GM12864 (cell line): Measurements from ENCODE around the gene CRACDL.
"Not testable (repeated sequence)": the region's sequence is repeated elsewhere in the genome, so short reads cannot be mapped to it uniquely, and the experiment has no call there.

Source experiments
- DNase-seq: peaks from one replicate; pipeline ENCODE4 v3.0.0-alpha.2; 2011; ENCODE audit warnings: low read depth
- H3K4me3 ChIP-seq: 2 replicates; pipeline ENCODE4 v1.5.1; 2011; ENCODE audit warnings: mild to moderate bottlenecking, low read depth, low read length, control low read depth
- TF ChIP-seq, protein P1 (sequence below): IDR thresholded peaks from 2 replicates; pipeline ENCODE4 v1.5.1; 2011; ENCODE audit warnings: low read depth, mild to moderate bottlenecking, moderate library complexity, low read length, control low read depth, inconsistent platforms; ENCODE audit errors: missing control alignments

The CRACDL gene

DNA sequence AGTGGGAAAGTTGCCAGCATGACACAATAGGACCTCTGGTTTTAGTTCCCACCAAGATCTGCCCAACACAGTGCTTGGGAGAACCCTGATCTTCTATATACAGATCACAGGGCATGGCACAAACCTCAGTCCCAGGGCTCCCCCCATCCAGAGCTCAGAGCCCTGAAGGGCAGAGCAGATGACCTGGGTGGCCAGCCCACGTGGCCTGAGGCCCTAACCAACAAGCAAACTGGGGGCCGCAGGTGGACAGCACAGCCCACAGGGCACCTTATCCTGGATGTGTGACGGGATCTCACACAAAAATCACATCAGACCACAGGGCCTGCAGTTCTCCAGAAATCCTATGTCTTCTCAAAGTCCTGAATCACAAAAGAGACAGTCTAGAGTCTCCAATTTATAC is 34.7 kb downstream of the CRACDL start:
- H3K4me3 ChIP-seq, result no peak overlapping the region
- DNase-seq, result no peak
- TF ChIP-seq, protein P1, sequence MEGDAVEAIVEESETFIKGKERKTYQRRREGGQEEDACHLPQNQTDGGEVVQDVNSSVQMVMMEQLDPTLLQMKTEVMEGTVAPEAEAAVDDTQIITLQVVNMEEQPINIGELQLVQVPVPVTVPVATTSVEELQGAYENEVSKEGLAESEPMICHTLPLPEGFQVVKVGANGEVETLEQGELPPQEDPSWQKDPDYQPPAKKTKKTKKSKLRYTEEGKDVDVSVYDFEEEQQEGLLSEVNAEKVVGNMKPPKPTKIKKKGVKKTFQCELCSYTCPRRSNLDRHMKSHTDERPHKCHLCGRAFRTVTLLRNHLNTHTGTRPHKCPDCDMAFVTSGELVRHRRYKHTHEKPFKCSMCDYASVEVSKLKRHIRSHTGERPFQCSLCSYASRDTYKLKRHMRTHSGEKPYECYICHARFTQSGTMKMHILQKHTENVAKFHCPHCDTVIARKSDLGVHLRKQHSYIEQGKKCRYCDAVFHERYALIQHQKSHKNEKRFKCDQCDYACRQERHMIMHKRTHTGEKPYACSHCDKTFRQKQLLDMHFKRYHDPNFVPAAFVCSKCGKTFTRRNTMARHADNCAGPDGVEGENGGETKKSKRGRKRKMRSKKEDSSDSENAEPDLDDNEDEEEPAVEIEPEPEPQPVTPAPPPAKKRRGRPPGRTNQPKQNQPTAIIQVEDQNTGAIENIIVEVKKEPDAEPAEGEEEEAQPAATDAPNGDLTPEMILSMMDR, result no peak

DNA sequence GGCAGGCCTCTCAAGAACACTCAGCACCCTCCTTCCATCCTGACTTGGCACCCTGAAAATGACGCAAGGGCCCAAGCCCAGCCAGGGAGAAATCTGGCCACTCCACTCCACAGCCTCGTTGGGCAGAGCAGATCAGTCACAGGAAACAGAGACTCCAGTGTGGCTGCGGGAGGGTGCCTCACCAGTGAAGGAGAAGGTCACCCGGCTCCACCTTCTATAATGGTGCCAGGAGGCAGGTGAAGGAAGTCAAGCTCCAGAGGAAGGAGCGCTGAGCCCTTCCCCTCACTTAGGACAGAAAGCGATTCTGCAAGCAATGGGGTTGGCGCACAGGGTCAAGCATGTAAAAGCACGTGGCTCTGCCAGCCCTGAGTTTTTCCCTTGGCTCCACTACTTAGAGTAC is 35.3 kb downstream of the CRACDL start:
- DNase-seq, result no peak
- H3K4me3 ChIP-seq, result no peak overlapping the region
- TF ChIP-seq, protein P1, result no peak

DNA sequence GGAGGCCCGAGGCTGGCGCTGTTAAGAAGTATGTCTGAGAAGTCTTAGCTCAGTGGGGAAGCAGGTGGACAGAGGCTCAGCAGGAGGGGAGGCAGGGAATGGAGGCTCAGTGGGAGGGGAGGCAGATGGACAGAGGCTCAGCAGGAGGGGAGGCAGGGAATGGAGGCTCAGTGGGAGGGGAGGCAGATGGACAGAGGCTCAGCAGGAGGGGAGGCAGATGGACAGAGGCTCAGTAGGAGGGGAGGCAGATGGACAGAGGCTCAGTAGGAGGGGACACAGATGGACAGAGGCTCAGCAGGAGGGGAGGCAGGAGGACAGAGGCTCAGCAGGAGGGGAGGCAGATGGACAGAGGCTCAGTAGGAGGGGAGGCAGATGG is 36.3 kb downstream of the CRACDL start:
- DNase-seq, H3K4me3 ChIP-seq: not testable (repeated sequence)

DNA sequence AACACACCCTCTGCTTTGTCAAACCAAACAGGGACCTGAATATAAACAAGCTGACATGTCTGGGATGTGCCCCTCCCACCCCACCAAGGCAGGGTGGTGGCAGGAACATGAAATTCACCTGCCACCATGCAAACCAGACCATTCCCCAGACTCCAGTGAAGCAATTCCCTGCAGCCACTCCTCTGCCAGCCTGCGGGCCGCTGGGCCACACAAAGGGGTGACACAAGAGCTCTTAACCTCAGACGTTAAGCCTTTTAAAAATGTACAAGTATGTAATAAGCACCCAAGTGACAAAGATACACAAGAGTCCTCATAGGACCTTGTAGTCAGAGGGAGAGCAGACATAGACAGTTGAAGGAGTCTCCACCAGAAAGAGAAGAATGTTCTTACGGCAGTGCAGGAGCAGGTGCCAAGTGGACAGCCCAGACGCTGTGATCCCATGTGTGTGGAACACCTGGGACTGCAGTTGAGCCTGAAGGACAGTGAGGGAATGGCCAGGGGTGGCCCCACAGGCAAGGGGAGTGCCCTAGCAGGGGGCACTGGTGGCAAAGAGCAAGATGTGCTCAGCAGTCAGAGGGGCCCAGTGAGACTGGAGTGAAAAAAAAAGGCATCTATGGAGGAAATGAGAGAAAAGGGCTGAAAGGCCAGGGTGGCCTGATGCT is 36.9 kb downstream of the CRACDL start:
- TF ChIP-seq, protein P1, result no peak
- H3K4me3 ChIP-seq, result no peak overlapping the region
- DNase-seq, result no peak

DNA sequence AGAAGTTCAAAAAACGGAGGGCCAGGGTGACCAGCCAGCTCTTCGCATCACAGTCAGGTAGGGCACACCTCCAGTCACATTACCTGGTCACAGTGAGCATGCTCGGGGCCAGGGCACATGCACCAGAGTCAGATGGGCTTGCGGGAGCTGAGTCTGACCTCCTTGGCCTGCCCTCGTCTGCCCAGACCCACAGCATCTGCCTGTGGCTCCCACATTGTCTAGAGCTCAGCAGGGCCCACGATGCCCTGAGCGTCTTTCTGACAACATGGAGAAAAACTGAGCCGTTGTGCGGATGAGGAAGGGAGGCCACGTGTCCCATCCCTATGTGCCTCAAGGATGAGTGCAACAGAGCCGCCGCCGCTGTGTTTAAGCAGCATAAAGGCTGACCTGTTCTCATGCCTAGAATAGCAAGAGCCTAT is 37.6 kb downstream of the CRACDL start:
- TF ChIP-seq, protein P1, result no peak
- DNase-seq, result no peak
- no peak overlapping the region for H3K4me3 ChIP-seq

DNA sequence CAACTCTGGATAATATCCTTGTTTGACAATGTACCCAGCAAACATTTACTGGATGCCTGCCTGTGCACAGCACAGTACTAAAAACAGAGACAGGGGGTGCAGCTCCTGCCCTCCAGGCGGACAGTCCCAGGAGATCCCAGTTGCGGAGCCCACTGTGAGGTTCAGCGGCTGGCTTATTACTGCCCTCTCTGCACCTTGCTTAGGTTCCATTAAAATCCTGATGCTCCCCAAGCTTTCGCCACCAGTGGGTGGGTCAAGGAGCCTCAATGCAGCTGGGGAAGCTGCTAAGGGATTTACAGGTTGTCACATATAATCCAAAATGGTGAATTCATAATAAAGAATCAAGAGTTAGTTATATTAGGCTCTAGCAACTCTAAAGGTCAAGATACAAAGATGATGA is 38.3 kb downstream of the CRACDL start:
- H3K4me3 ChIP-seq, result no peak overlapping the region
- TF ChIP-seq, protein P1, result no peak
- DNase-seq, result no peak

DNA sequence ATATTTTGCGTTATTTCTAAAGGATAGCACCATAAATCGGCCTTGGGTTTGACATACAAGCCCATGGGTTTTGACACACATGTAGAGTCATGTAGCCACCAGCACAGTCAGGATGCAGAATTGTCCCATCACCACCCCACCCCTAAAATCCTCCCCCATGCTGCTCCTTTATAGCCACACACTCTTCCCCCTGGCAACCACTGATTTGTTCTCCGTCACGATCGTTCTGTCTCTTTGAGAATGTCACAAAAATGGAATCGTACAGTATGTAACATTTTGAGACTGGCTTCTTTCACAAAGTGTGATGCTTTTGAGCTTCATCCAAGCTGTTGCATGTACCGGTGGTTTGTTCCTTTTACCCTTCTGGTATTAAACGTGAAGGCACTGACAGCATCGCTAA is 39.1 kb downstream of the CRACDL start:
- TF ChIP-seq, protein P1, result no peak
- no peak overlapping the region for H3K4me3 ChIP-seq
- DNase-seq, result no peak
